MM.1S (cell line): ENCODE measurements around the gene FPR3.

Experiments
- EZH2 ChIP-seq: fragments of 300-600 bp; sonication (generic); optimal IDR thresholded peaks from 2 replicates; pipeline ENCODE3; 2017; ENCODE audit warnings: low read depth, mild to moderate bottlenecking, antibody characterized with exemption, low read length, mixed read lengths
- EZH2phosphoT487 ChIP-seq: fragments of 300-600 bp; sonication (generic); IDR thresholded peaks from 2 replicates; pipeline ENCODE4 v1.6.1; 2018; ENCODE audit warnings: antibody characterized with exemption, low read length
- TF ChIP-seq, protein P1 (sequence below): fragments of 300-600 bp; sonication (generic); IDR thresholded peaks from 2 replicates; pipeline ENCODE4 v1.5.1; 2016; ENCODE audit warnings: antibody characterized with exemption, low read length, mixed read lengths

GRCh38 chr19:51779703-51780102 lies 15.3 kb upstream of the FPR3 start:
- TF ChIP-seq EZH2 (no peak), EZH2phosphoT487 (no peak)
- TF ChIP-seq, protein P1, sequence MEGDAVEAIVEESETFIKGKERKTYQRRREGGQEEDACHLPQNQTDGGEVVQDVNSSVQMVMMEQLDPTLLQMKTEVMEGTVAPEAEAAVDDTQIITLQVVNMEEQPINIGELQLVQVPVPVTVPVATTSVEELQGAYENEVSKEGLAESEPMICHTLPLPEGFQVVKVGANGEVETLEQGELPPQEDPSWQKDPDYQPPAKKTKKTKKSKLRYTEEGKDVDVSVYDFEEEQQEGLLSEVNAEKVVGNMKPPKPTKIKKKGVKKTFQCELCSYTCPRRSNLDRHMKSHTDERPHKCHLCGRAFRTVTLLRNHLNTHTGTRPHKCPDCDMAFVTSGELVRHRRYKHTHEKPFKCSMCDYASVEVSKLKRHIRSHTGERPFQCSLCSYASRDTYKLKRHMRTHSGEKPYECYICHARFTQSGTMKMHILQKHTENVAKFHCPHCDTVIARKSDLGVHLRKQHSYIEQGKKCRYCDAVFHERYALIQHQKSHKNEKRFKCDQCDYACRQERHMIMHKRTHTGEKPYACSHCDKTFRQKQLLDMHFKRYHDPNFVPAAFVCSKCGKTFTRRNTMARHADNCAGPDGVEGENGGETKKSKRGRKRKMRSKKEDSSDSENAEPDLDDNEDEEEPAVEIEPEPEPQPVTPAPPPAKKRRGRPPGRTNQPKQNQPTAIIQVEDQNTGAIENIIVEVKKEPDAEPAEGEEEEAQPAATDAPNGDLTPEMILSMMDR: no peak
